ENCODE measurements around the gene PTPRE.

DNA sequence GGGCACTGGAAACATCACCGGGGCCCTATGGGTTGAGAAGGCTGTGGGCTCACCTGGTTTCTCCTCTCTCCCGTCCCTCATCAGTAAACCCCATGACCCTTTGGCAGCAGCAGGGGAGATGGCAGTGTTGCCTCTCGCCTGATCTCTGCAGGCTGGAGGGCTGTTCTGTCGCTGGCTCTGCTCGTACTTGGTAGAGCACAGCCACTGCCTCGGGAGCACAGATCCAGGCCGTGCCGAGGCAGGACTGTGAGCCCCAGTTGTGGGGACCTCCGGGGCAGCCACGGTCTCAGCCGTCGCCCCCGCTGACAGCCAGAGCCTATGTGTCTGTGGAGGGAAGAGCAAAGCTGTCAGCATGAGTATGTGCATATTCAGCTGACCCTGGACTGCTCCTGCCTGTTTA lies 94.9 kb downstream of the PTPRE start:
- TF ChIP-seq EZH2 (IDR thresholded peaks at IDR 0.05) (no peak), POLR2AphosphoS5 (IDR thresholded peaks at IDR 0.05; ENCODE audit: borderline replicate concordance, low read depth, low read length) (no peak)
